Gastrocnemius medialis (tissue), 4 donors: ENCODE results near the gene DOCK4.

Source experiments
- POLR2A ChIP-seq, 2 donors: fragments of 450-650 bp; IDR thresholded peaks; one replicate each; pipeline ENCODE4 v1.6.1; 2017; ENCODE audit warnings: antibody characterized with exemption in 2 of 2, mild to moderate bottlenecking in 2 of 2, moderate library complexity in 2 of 2
- TF ChIP-seq, protein P1 (sequence below), 5 experiments: fragments of 450-650 bp in 3 of 5; fragments of 200-600 bp in 2 of 5; sonication (generic) in 2 of 5; IDR thresholded peaks in 4 of 5; conservative IDR thresholded peaks in 1 of 5; 1 replicate in 4 of 5; 2 replicates in 1 of 5; pipeline ENCODE4 v1.5.1; 2016 to 2019; ENCODE audit warnings: antibody characterized with exemption in 5 of 5, mild to moderate bottlenecking in 3 of 5, moderate library complexity in 3 of 5

DNA sequence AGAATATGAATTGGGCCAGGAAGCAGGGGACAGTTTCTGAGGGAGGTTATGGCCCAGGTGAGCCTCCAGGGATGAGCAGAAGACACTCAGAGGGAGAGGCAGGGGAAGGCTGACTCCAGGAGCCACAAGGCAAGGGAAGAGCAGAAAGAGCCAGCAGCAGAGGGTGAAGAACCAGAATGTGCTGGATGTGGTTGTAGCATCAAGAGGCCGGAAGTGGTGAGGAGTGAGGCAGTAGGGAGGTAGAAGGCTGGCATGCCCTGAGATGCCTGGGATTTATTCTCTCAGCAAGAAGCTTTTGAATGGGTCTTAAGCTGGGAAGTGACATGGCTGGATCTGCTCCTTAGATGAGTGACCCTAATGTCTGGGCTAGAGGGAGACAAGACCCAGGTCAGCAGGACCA is 311.7 kb downstream of the DOCK4 start:
- TF ChIP-seq, protein P1, sequence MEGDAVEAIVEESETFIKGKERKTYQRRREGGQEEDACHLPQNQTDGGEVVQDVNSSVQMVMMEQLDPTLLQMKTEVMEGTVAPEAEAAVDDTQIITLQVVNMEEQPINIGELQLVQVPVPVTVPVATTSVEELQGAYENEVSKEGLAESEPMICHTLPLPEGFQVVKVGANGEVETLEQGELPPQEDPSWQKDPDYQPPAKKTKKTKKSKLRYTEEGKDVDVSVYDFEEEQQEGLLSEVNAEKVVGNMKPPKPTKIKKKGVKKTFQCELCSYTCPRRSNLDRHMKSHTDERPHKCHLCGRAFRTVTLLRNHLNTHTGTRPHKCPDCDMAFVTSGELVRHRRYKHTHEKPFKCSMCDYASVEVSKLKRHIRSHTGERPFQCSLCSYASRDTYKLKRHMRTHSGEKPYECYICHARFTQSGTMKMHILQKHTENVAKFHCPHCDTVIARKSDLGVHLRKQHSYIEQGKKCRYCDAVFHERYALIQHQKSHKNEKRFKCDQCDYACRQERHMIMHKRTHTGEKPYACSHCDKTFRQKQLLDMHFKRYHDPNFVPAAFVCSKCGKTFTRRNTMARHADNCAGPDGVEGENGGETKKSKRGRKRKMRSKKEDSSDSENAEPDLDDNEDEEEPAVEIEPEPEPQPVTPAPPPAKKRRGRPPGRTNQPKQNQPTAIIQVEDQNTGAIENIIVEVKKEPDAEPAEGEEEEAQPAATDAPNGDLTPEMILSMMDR (IDR thresholded peaks at IDR 0.05 in 4 of 5, conservative IDR thresholded peaks at IDR 0.05 in 1 of 5), result no peak
- no peak for TF ChIP-seq POLR2A (IDR thresholded peaks at IDR 0.05)
